Ovary (tissue), 9 donors: ENCODE data around the gene TSPAN3. TPM values are rescaled to one million over a fixed set of nuclear protein-coding genes. Genes with fewer than 3 reads are reported as not detected.

Source experiments
- DNase-seq, 5 donors: peaks; one replicate each; pipeline ENCODE4 v3.0.0-alpha.2; 2019 to 2020
- H3K27ac ChIP-seq, 2 donors: fragments of 200-600 bp; one replicate each; pipeline versions ENCODE4 v1.5.1 to v1.8.0; 2019 to 2022
- H3K27me3 ChIP-seq: fragments of 200-600 bp; one replicate; pipeline ENCODE4 v1.8.0; 2022
- H3K36me3 ChIP-seq: fragments of 200-600 bp; sonication (generic); one replicate; pipeline ENCODE4 v1.5.1; 2019
- H3K4me1 ChIP-seq: one replicate; pipeline ENCODE4 v1.8.1; 2013; ENCODE audit warnings: mild to moderate bottlenecking, moderate library complexity; ENCODE audit not compliant: insufficient read depth
- H3K4me3 ChIP-seq: fragments of 200-600 bp; sonication (generic); one replicate; pipeline ENCODE4 v1.5.1; 2017
- H3K9me3 ChIP-seq, 2 donors: fragments of 200-600 bp in 1 of 2; sonication (generic) in 1 of 2; one replicate each; pipeline versions ENCODE4 v1.5.1 to v1.8.1; 2013 to 2019; ENCODE audit warnings: mild to moderate bottlenecking in 1 of 2, moderate library complexity in 1 of 2
- EP300 ChIP-seq: sonication (generic); formaldehyde crosslinking; IDR thresholded peaks from one replicate; pipeline ENCODE4 v1.6.1; 2017; ENCODE audit warnings: antibody characterized with exemption
- POLR2A ChIP-seq: fragments of 450-650 bp; IDR thresholded peaks from one replicate; pipeline ENCODE4 v1.6.1; 2017; ENCODE audit warnings: antibody characterized with exemption, mild to moderate bottlenecking, moderate library complexity
- WGBS, 3 donors: extraction: QIAGEN DNeasy Blood & Tissue Kit in 1 of 3; methylation state at CpG; one replicate each; pipeline versions ENCODE4 v1.1.5 to v1.1.7; 2013 to 2017; 5-methylcytosine and 5-hydroxymethylcytosine counted together
- intact Hi-C, 4 donors: fragments of 100-400 bp; cut with DNase I; formaldehyde crosslinking; loops; one replicate each; pipeline versions ENCODE4 v1.11.0 to v1.15.1; 2022 to 2023
- polyA plus RNA-seq, 2 donors: library from polyadenylated mRNA; stranded (reverse); fragments of 200-250 nt in 1 of 2; fragments of 350-450 nt in 1 of 2; fragmentation: Illumina TruSeq in 1 of 2; extraction: RNeasy Lipid Tissue Mini Kit (QIAGEN cat#74804) in 1 of 2; gene quantifications; one replicate each; pipeline ENCODE4 v1.2.3, GENCODE V29; 2013 to 2014
- total RNA-seq, 7 donors: library from RNA; depleted of rRNA in 2 of 7; stranded (reverse); fragments of >200 nt in 2 of 7; fragmentation: NEBNext Ultra II Directional in 3 of 7; extraction: Animal tissue kit (Norgen Biotek cat#: 25700) in 3 of 7; gene quantifications; one replicate each; pipeline versions ENCODE4 v1.1.0 to v1.2.4, GENCODE V29; 2016 to 2023
- TF ChIP-seq, protein P1 (sequence below), 3 donors: fragments of 450-650 bp in 2 of 3; fragments of 200-600 bp in 1 of 3; IDR thresholded peaks; one replicate each; pipeline versions ENCODE4 v1.5.1 to v1.8.0; 2016 to 2022; ENCODE audit warnings: antibody characterized with exemption in 3 of 3, mild to moderate bottlenecking in 1 of 3
- donor health status: DM: no; HTN: no; CAD: no; lungs with moderate emphysema.
- donor health status: DM: no; HTN: no; CAD: no.
- donor health status: Bipolar disorder and iron deficiency.
- donor health status: DM: yes; HTN: yes; CAD: no.
- donor health status: DM: no; HTN: no; CAD: no.
- donor health status: DM: yes; HTN: yes; CAD: no.

Gene TSPAN3
- total and polyA plus RNA-seq, 9 donors = 140 to 266 (median 196) TPM

GRCh38 chr15:77030928-77031375 is 40.0 kb downstream of the TSPAN3 start:
- H3K27me3 ChIP-seq = no peaks in the 10 kb centered on the region
- peaks cover 4% of the 10 kb centered on the region for H3K4me1 ChIP-seq
- intact Hi-C loops = loop anchor here in 1 of 4 donors (10.0 kb wide), 1 partner anchor 74 kb away; no protein-coding TSS in a partner anchor
- no peak overlapping the region for H3K4me3 ChIP-seq
- 71 to 76% (median 76%) methylated on average over 10 of the region's 10 CpGs for WGBS, 3 donors
- TF ChIP-seq EP300 = no peak
- TF ChIP-seq, protein P1, sequence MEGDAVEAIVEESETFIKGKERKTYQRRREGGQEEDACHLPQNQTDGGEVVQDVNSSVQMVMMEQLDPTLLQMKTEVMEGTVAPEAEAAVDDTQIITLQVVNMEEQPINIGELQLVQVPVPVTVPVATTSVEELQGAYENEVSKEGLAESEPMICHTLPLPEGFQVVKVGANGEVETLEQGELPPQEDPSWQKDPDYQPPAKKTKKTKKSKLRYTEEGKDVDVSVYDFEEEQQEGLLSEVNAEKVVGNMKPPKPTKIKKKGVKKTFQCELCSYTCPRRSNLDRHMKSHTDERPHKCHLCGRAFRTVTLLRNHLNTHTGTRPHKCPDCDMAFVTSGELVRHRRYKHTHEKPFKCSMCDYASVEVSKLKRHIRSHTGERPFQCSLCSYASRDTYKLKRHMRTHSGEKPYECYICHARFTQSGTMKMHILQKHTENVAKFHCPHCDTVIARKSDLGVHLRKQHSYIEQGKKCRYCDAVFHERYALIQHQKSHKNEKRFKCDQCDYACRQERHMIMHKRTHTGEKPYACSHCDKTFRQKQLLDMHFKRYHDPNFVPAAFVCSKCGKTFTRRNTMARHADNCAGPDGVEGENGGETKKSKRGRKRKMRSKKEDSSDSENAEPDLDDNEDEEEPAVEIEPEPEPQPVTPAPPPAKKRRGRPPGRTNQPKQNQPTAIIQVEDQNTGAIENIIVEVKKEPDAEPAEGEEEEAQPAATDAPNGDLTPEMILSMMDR (IDR thresholded peaks at IDR 0.05) = no peak
- no peak overlapping the region for H3K27ac ChIP-seq
- no peaks in the 10 kb centered on the region for H3K9me3 ChIP-seq
- DNase-seq = peak in 1 of 5 donors; percentile 17
- H3K36me3 ChIP-seq = no peaks in the 10 kb centered on the region

DNA sequence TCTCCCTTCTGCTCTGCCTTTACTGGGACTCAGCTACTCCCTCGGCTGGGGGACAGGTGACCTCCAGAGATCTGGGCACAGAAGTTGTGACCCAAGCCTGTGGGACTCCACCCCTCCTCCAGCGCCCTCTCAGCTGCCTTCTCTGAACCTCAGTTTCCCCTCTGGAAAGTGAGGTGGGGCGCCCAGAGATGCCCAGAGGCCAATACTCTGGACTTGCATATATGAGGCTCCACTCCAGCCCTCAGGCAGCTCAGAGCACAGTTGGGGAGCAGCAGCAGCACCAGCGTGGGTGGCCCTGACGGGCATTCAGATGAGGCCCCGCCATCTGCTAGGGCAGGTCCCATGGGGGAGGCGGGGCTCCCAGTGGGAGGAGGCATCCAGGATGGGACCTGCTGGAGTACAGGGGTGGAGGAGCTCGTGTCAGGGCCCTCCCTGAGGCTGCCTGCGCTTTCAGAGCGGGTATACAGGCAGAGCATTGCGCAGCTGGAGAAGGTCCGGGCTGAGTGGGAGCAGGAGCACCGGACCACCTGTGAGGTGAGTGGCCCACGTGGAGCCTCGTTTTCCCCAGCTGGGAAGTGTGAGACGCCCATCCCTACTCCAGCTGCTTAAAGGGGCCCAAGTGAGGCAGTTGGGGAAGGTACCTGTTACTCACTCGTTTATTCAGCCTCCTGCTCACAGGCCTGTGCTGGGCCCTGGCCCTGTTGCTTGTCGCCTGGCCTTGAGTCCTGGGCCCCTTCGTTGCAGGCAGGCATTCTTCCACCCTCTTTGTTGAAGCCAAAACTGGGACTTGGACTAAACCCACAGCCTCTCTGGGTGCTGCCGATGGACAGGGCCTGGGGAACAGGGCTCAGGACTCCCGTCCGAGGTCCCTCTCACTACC is 40.6 kb downstream of the TSPAN3 start:
- H3K4me1 ChIP-seq = peaks cover 4% of the 10 kb centered on the region
- TF ChIP-seq, protein P1 (IDR thresholded peaks at IDR 0.05) = no peak
- no peak for TF ChIP-seq EP300
- no peak for TF ChIP-seq POLR2A
- intact Hi-C loops = loop anchor here in 1 of 4 donors (10.0 kb wide), 1 partner anchor 75 kb away; no protein-coding TSS in a partner anchor
- no peak overlapping the region for H3K27ac ChIP-seq
- H3K4me3 ChIP-seq = no peak overlapping the region
- H3K9me3 ChIP-seq = no peaks in the 10 kb centered on the region
- H3K36me3 ChIP-seq = no peaks in the 10 kb centered on the region
- WGBS, 3 donors = 52 to 57% (median 53%) methylated on average over 20 to 22 of the region's 22 CpGs
- DNase-seq = peak in 2 of 5 donors; percentile 14 to 16
- H3K27me3 ChIP-seq = no peaks in the 10 kb centered on the region

DNA sequence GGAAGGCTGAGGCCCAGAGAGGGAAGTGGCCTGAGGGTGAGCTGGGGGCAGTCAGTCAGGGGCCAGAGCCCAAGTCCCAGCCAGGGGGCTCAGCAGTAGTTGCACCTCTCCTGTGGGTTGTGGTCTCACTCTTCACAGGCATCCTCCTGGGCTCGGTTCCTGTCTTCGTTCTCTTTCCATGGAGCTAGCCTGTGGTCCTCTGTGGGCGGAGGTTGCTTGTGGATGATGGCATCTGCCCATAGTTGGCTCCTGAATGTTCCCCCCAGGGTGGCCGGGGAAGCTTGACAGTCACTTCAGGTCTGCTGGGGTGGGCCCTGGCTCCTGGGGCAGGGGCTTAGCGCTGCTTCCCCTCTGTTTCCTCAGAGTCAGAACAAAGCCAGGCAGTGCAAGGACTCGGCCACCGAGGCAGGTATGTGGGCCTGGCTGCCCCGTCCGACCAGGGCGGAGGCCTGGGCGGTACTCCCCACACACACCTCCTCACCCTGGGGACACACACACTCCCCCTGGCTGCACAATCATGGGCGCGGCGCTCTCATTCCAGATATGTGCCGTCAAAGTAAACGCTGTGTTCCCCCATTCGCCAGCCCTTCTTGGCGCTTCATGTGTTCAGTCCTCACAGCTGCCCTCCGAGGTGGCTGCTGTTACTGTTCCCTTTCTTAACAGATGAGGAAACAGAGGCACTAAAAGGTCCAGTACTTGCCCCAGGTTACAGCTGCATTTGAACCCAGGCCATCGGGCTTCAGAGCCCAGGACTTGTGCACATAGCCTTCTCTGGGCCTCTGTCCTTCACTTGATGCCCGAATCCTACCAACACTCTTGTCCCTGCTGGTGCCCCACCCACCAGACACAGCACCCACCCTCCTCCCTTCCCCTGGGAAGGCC is 41.5 kb downstream of the TSPAN3 start:
- no peak for TF ChIP-seq EP300
- TF ChIP-seq POLR2A = no peak
- TF ChIP-seq, protein P1 (IDR thresholded peaks at IDR 0.05) = no peak
- H3K27ac ChIP-seq = no peak overlapping the region
- peaks cover 4% of the 10 kb centered on the region for H3K4me1 ChIP-seq
- no peaks in the 10 kb centered on the region for H3K27me3 ChIP-seq
- intact Hi-C loops = loop anchor here in 3 of 4 donors (5.0 to 10.0 kb wide), 4 partner anchors 75 to 515 kb away; no protein-coding TSS in a partner anchor
- no peaks in the 10 kb centered on the region for H3K9me3 ChIP-seq
- H3K36me3 ChIP-seq = no peaks in the 10 kb centered on the region
- DNase-seq = peak in 2 of 5 donors; percentile 12 to 13
- H3K4me3 ChIP-seq = no peak overlapping the region
- WGBS, 3 donors = 88 to 91% (median 89%) methylated on average over 21 of the region's 21 CpGs
